Activated naive CD4-positive, alpha-beta T cell treated with anti-CD3 and anti-CD28 coated beads, Interleukin-2, amount 50 U/mL, for 16 hours (primary cell): ENCODE data around the gene FBXO48.
"Not testable (repeated sequence)": the region's sequence is repeated elsewhere in the genome, so short reads cannot be mapped to it uniquely, and the experiment has no call there.

Source experiments
- DNase-seq: peaks from one replicate; pipeline ENCODE4 v3.0.0-alpha.2; 2020

The FBXO48 gene

DNA sequence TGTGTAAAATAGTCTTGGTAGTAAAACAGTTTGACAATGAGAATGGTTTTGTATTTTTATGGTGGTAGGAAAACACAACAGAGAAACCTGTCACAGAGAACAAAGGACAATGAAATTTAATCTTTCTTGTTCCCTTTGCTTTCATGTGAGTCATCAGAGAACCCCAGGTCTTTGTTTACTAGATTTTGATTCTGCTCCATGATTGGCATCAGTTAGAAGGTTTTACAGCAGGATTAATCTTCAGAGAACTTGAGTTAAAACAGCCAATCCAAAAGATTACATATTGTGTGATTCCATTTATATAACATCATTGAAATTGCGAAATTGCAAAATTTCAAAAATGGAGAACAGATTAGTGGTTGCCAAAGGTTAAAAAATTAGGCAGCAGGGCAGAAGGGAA, 2.8 kb upstream of the FBXO48 start:
- no peak for DNase-seq

DNA sequence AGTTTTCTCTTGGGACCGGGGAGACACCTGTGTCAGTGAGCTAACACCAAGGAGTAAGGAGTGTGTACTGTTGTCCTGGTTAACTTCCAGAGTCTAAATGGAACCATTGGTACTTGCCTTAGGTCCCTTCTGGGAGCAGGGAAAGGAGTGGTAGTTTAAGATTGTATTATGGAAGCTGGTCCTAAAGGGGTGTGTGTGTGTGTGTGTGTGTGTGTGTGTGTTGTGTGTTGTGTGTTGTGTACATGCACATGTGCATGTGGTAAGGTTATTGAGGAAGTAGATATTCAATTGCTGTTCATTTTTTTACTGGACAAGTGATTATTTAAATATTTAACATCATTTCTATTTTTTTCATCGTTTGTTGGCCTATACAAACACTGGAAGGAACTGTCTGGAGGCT, 1.7 kb upstream of the FBXO48 start:
- no peak for DNase-seq

DNA sequence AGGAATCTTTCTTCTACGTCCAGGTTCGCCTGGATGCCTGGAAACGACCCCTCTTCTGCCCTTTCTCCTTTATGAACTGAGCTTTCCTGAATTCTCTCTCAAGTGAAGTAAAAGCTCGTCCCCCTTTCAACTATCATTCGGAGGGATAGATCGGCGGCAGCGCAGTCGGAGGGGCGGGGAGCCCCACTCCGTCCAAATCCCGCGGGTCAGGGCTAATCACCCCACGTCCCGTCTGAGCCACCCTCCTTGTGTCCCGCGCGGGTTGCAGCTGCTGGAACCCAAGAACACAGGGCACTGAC, 367 bp downstream of the FBXO48 start:
- DNase-seq: no peak

DNA sequence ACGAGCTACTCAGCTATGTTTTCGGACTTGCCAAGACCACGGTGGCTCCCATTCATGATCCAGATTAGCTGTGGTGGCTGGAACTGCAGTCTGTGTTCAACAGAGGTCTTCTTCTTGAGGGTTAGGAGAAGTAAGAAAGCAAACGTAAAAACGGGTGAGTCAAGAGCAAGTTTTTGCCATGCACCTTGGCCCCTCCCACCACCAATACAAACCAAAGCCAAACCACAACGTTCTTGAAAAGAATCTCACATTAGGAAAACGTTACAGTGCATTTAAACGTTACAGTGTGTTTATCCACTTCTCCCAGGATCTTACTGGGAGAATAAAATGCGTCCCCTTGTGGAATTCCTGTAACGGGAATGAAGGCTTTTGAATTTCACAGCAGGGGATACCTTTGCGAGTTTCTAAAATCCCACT, 725 bp downstream of the FBXO48 start:
- peak; percentile 67 for DNase-seq

DNA sequence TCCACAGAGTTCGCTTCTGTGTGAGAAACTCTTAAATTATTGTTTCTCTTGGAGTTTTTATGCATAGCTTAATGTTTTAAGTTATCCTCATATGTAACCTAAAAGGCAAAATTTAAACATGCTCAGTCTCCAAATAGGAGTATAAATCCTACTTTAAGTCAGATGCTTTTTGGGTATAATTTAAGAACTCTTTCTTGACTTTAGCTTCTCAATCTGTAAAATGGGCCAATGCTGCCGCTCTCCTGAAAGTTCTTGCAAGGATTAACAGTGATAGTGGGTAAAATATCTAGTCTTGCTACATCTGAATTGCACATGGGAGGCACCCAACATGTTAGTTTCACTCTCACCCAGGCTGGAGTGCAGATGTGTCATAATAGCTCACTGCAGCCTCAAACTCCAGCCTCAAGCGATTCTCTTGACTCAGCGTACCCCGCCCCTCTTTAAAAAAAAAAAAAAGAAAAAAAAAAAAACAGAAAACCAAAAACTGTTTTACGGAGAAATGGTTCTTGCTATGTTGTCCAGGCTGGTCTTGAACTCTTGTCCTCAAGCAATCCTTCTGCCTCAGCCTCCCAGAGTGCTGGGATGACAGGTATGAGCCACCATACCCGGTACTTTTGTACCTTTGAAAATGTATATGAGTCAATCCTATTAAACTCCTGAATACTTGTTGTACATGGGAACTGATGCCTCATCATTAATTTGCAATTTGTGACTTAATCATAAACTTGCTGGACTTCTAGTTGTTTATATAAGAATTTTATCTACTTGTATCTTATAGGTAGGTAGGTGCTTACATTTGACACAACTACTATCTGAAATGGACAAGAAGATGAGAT, 1.8 kb downstream of the FBXO48 start:
- DNase-seq: peak; percentile 38

DNA sequence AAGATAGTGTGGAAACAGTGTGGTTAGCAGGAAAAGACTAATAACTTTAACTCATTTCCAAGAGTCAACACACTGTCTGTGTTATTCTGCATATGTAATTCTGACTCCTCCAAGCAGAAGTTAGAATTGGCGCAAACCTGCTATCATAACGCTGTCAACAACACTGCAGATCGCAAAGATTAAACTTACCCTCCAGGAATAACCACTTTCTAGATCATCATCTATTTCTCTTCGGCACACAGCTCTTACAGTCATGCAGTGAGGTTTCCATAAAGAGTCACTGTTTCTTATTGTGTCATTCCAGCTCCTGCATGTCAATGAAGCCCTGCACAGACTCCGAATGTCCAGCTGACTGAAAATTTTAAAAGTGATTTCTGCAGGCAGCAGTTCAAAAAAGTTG, 2.4 kb downstream of the FBXO48 start:
- DNase-seq: no peak

DNA sequence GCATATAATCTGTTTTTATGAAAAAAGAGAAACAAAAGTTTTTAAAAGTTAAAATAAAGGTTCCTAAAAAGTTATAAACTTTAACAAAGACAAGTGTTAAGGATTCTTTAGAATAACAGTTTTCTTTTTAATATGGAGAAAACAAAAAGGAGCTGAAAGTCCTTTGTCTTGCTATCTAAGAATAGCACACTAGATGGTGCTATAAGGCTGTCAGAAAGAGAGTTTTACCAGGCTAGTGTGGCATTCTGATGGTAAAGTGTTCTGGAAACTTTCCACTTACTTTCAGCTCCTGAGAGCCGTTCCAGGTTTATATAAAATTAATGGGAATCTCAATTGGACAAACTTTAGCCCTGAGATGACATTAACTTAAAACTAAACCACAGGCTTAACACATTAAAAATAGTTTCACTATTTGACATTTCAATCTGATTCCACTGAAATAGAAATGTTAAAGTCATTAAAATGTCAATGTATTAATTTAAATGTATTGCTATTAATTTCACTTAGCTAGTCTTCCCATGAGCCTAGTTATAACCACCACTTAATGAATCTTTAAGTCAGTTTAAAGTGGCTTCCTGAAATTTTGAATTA, 3.7 kb downstream of the FBXO48 start:
- DNase-seq: no peak

DNA sequence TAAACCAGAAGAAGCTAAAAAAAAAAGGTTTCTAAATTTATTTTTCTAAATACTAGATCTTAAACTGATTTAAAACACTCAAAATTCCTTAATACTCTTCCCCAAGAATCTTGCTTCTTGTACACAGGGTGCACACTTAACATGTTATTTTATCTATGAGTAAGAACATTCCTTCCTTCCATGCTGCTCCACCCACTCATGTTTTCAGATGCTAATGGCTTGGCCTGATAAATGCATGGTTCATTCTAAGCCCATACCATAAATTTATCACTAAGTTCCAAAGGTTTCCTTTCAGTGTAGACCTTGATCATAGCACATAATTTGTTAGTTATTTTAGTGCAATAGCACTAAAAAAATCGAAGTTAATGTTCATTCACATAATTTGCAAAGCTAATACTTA, 8.1 kb downstream of the FBXO48 start:
- no peak for DNase-seq

DNA sequence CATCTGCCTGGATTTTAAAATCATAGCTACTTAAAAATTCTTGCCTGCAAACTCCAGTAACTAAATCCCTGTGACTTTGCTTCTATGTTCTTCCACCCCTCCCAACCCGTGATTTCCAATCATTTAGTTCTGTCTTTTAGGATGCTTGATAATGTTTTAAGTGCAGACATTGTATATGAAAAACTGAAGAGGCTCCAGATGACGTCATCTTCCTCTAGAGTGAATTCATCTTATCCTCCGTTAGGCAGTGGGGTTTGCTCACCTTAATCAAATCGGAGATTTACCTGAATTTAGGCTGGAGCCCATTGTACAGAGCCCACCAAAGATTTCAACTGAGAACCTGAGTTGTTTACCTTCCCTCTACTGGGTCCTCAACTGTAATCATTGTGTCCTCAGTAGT, 10.9 kb downstream of the FBXO48 start:
- DNase-seq: no peak

DNA sequence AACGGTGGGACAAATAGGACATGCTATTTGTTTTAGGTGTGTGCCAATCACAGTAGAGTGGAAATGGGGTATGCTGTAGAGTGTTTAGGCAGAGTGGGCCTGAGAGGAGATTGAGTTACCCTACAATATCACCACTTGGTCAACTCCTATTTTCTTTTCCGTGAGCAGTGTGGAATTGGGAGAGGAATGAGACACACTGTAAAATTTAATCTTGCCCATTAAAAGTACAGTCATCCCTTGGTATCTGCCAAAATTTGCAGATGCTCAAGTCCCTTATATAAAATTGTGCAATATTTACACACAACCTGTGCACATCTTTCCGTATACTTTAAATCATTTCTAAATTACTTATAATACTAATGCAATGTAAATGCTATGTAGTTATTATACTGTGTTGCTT, 12.4 kb downstream of the FBXO48 start:
- DNase-seq: no peak

DNA sequence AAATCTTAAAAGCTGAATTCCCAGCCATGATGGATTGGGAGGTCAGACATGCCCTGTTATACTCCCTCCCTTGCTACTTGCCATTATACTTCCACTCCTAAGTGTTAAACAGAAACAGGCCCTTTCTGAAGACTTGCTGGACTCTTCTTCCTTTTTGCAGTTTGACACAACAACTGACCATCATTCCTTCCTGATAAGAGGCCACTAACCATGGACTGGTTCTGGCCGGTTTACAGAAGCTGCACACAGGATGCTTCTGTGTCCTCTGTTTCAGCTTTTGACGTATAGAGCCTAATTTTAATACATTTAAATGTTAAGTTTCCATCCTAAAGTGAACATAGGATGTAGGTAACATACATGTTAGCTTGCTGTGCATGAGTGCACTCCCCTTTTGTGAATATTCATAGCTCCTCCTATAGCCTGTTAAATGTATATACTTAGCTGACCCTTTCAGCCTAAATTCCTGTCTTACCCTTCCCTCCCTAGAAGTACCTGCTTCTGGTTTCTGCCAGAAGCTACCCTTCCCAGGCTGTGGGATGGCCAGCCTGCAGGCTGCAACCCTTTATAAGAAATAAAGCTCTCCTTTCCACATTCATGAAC, 13.2 kb downstream of the FBXO48 start:
- DNase-seq: no peak

DNA sequence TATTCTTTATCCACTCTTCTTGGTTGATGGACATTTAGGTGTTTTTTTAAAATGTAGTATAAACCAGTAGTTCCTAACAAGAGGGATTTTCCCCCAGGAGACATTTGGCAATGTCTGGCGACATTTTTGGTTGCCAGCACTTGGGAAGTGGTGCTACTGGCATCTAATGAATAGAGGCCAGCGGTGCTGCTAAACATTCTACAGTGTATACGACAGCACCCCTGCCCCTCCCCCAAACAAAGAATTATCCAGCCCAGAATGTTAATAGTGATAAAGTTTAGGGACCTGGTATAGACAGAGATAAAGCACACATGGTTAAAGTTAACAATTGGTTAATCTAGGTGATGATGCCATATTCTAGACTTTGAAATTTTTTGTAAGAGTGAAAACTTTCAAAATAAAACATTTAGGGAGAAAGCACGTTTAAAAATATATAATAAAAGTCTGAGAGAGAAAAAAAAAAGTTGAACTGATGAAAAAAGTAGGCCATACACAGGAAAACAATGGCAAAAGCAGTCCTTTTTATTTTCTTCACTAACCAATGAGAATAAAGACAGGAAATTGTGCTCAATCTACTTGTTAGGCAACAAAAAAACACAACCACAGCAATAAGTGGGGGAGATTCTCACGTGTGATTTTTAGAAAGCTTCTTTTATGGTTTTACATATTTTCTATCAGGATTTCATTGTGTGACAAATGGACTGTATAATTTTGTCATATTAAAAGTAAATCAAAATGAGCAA, 14.8 kb downstream of the FBXO48 start:
- DNase-seq: no peak

DNA sequence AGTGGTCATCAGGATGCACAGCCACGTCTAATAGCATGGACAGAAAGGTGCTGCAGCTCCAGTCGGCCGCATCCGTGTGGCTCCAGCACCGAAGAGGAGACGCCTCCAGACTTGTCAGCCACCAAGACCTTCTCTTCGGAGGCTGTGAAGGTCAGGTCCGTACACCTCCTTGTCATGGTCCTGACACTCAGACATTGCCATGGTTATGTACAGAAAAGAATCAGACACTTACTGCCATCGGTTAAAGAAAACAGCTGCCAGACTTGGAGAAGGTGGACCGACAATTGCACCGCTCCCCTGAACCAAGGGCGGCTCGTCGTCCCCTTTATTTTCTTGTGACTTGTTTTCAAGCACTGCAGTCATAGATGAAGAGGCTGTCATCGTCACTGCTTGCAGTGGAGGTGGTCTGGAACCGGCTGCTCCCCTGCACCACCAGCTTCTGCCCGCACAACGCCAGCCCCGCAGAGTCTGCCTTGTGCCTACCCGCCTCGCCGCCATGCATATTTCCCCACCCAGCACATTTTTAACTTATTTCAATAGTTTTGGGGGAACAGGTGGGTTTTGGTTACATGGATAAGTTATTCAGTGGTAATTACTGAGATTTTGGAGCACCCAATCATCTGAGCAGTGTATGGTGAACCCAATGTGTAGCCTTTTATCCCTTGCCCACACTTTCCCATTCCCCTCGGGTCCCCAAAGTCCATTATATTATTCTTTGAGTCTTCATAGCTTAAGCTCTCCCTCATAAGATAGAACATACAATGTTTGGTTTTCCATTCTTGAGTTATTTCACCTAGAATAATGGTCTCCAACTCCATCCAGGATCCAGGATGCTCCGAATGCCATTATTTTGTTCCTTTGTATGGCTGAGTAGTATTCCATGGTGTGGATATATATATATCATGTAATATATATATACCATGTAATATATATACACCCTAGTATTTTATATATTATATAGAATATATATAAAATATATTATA, 18.1 kb downstream of the FBXO48 start:
- DNase-seq: no peak

DNA sequence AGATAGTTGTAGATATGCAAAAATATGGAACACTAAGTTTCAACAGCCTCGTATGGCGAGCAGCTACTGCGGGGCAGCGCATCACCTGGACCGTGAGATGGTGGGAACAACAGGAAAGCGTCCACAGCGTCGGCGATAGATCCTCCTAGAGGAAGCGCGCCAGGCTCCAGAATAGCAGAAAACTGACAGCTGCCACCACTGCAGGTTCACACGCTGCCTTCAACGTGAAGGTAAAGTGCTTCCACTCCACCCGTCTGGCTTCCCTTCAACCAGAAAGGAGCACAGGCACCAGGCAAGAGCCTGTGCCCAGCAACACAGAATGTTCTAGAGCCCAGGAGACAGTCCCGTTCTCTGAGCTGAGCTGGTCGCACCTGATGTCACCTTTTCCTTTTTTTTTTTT, 20.0 kb downstream of the FBXO48 start:
- DNase-seq: no peak

DNA sequence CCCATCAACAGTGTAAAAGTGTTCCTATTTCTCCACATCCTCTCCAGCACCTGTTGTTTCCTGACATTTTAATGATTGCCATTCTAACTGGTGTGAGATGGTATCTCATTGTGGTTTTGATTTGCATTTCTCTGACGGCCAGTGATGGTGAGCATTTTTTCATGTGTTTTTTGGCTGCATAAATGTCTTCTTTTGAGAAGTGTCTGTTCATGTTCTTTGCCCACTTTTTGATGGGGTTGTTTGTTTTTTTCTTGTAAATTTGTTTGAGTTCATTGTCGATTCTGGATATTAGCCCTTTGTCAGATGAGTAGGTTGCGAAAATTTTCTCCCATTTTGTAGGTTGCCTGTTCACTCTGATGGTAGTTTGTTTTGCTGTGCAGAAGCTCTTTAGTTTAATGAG, 20.7 kb downstream of the FBXO48 start:
- DNase-seq: not testable (repeated sequence)

DNA sequence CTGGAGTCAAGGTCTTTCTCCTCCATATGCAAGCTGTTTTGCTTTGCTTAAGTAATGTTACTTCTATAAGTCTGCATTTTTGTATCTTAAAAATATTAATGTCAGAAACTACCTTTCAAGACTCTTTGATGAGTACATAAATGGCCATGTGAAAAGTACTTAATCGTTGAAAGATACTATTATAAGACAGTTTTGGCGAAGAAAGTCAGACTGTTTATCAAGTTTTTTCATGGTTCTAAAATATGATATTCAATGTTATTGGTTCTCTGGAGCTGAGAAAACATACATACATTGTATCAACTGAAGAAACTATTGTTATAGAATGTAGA, 25.1 kb downstream of the FBXO48 start:
- DNase-seq: no peak

DNA sequence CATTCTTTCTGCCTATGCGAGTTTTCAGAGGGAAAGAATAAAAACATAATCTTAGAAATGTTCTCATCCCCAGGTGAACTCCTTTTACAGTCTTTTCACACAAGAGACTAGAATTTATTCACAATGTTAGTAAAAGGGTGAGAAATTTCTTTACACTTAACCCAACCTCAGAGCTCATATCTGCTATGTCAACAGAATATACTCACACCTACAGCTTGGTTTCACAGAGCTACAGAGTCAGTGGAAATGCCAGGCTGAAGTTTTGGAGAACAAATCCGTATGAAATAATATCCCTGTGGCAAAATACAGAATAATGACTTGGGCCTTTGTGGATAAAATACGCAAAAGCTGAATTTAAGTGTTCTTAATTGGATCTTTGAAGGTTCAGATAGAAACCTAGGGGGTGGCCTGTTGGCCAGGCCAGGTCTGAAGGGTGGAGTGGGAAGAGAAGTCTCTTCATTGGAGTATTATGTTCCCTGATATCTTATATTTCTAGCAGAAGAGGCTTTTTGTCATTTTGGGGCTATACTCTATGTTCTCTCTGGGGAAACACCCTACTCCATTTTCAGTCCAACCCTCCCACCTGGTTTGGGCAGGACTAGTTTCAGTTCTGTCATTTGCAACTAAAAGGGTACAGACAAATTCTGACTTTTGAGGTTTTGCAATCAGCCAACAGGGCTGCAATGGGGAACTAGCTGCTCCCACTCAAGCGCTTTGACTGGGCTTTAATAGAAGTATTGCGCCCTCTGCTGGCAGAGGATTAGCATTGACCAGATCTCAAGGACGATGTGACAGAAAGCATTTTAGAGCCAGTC, 25.7 kb downstream of the FBXO48 start:
- DNase-seq: peak; percentile 80

DNA sequence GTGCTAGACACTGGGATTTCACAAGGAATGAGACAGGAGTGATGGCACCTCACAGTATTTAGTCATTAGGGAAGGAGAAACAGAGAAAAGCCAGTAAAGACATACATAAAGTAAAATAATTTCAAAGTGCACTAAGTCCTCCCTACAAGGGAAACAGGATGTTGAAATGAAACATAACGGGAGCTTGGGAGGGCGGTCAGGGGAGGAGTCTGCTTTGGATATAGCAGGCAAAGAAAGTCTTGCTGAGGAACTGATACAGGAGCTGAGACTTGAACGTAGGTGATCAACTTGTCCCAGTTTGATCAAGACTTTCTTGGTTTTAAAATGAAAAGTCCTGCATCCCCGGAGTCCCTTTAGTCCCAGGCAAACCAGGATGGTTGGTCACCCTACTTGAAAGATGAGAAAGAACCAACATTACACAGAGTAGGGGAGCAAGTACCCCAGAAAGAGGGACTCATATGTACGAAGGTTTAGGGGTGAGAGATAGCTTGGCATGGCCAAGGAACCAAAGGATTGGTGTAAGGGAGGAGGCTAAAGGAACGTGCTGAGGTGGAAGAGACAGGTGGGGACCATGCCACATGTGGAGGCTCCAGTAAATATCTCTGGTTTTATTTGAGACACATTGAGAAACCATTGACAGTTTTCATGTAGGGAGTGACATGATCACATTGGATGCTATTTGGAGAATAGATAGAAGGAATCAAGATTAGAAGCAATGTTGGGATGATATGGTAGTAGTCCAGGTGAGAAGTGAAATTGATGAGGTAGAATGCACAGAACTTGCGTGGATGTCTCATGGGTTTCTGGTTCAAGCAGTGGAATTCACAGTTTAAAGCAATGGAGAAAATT, 28.4 kb downstream of the FBXO48 start:
- DNase-seq: no peak

DNA sequence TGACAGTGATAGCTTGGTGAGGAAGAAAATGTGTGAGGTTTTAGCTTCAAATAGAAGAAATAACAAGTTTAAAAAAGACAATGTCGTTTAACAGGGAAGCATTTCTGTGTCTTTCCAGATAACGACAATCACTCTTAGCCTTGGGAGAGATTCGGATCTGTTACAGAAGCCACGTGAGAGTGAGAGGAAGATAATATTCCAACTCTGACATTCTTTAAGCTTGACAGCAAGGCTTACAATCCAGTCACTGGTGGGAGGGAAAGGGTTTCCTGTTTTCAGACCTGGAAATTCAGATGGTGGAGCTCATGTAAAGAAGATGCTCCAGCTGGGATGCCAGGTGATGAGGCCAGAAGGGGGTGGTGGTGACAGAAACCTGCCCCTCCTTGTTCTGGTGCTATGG, 30.8 kb downstream of the FBXO48 start:
- no peak for DNase-seq

DNA sequence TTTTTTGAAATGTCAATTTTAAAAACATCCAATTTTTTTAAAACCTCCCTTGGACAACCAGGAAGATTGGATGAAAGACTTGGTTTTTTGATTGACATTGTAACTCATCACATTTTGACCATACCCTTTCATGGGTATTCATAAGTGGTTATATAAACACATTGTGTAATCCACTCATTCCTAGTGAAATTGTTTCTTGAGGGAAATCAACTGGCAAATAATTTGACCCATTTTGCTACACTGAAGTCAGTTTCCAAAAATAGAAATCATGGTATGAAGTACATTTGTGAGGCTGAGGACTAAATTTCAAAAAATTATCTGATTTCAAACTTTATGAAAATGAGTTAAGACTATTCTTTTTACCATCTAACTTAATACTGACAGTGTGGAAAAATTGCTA, 31.5 kb downstream of the FBXO48 start:
- no peak for DNase-seq

DNA sequence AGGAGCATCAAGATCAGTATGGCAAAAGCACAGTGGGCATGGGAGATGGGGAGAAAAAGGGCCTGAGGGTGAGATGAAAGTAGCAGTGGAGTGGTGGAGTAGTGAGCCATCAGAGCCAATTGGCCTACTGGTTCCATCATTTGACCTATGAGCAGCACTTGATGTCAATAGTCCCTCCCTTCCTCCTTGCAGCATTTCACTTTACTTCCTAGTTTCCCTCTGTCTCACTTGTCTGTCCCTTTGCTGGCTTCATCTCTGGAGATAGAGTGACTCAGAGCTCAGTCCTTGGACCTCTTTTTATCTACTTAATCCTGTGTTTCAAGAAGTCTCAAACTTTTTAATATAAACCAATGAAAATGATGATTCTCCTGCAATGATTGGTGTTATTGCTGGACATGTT, 32.1 kb downstream of the FBXO48 start:
- DNase-seq: no peak
